ENCODE measurements around the gene MRPS27. TPM values are rescaled to one million over a fixed set of nuclear protein-coding genes. Genes with fewer than 3 reads are reported as not detected.

Gene MRPS27
- total and polyA plus RNA-seq, 11 donors: 31.9 to 94.1 (median 67.9) TPM

DNA sequence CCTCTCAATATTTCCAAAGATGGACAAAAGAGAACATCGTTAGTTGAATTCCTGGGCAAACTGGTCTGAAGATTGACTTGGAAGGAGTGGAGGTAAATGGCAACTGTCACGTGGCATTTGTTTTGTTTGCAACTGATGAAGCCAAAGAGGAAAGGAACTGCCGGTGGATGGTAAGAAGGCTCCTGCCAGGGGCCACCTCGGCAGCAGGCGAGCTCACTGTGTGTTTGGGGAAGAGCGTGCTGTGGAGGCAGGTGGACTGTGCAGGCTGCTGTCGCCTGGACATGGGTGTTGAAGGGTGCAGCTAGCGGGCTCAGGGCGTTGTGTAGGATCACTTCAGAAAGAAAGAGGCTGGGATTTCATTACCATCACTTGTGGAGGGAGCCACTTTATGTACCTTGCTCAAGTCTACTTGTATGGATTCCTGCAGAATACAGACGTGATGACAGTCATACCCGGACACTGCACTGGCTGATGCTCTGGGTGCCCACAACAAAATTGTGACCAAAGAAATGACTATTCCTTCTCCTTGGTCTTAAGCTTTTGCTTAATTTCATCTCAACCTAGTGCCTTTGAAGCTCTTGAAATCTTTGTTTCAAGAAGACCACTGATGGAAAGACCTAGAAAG is 140.1 kb downstream of the MRPS27 start:
- H3K4me1 ChIP-seq: peaks cover 0 to 19% (median 8%) of the 10 kb centered on the region in 12 donors
- peak overlapping the region in 8 of 12 donors; percentile 29 to 73 (median 51) for H3K27ac ChIP-seq
- no peaks in the 10 kb centered on the region for H3K9me3 ChIP-seq
- WGBS, 4 donors: 84 to 88% (median 86%) methylated on average over 11 of the region's 11 CpGs
- TF ChIP-seq, protein P1, sequence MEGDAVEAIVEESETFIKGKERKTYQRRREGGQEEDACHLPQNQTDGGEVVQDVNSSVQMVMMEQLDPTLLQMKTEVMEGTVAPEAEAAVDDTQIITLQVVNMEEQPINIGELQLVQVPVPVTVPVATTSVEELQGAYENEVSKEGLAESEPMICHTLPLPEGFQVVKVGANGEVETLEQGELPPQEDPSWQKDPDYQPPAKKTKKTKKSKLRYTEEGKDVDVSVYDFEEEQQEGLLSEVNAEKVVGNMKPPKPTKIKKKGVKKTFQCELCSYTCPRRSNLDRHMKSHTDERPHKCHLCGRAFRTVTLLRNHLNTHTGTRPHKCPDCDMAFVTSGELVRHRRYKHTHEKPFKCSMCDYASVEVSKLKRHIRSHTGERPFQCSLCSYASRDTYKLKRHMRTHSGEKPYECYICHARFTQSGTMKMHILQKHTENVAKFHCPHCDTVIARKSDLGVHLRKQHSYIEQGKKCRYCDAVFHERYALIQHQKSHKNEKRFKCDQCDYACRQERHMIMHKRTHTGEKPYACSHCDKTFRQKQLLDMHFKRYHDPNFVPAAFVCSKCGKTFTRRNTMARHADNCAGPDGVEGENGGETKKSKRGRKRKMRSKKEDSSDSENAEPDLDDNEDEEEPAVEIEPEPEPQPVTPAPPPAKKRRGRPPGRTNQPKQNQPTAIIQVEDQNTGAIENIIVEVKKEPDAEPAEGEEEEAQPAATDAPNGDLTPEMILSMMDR (IDR thresholded peaks at IDR 0.05): no peak
- TF ChIP-seq POLR2A (IDR thresholded peaks at IDR 0.05): no peak
- H3K27me3 ChIP-seq: no peaks in the 10 kb centered on the region
- ATAC-seq (no peak), DNase-seq (no peak)
- peaks cover 0 to 24% (median 8%) of the 10 kb centered on the region in 9 donors for H3K36me3 ChIP-seq
- intact Hi-C loops (cut with DNase I): loop anchor here in 1 of 10 donors (10.0 kb wide), 1 partner anchor 45 kb away; no protein-coding TSS in a partner anchor
- peak overlapping the region in 7 of 12 donors; percentile 10 to 44 (median 28) for H3K4me3 ChIP-seq

GRCh38 chr5:72179028-72179815 is 140.8 kb downstream of the MRPS27 start:
- Histone ChIP-seq H3K27ac (peak overlapping the region in 10 of 12 donors; percentile 29 to 73 (median 51)), H3K36me3 (peaks cover 0 to 17% (median 6%) of the 10 kb centered on the region in 9 donors), H3K4me1 (peaks cover 0 to 13% (median 8%) of the 10 kb centered on the region in 12 donors), H3K9me3 (no peaks in the 10 kb centered on the region), H3K27me3 (no peaks in the 10 kb centered on the region), H3K4me3 (peak overlapping the region in 8 of 12 donors; percentile 10 to 44 (median 26))
- intact Hi-C loops (cut with DNase I): no loop called here
- DNase-seq: peak; percentile 57 to 74 (median 66)
- TF ChIP-seq, protein P1 (IDR thresholded peaks at IDR 0.05): no peak
- TF ChIP-seq POLR2A (IDR thresholded peaks at IDR 0.05): no peak
- 66 to 78% (median 74%) methylated on average over 27 to 29 of the region's 29 CpGs for WGBS, 4 donors
- ATAC-seq: peak; percentile 53 to 85 (median 66)

- intact Hi-C loops (cut with DNase I): no loop called here
- Histone ChIP-seq H3K36me3 (peaks cover 0 to 11% (median 0%) of the 10 kb centered on the region in 9 donors), H3K4me1 (peaks cover 0 to 13% (median 8%) of the 10 kb centered on the region in 12 donors), H3K9me3 (no peaks in the 10 kb centered on the region), H3K27me3 (no peaks in the 10 kb centered on the region), H3K27ac (no peak overlapping the region), H3K4me3 (no peak overlapping the region)
- 91 to 96% (median 95%) methylated on average over 3 of the region's 3 CpGs for WGBS, 4 donors
- ATAC-seq: no peak
- no peak for DNase-seq
- TF ChIP-seq POLR2A (IDR thresholded peaks at IDR 0.05): no peak
- TF ChIP-seq, protein P1 (IDR thresholded peaks at IDR 0.05): no peak
These were observed 142.5 kb downstream of the MRPS27 start for GRCh38 chr5:72177538-72177937.

DNA sequence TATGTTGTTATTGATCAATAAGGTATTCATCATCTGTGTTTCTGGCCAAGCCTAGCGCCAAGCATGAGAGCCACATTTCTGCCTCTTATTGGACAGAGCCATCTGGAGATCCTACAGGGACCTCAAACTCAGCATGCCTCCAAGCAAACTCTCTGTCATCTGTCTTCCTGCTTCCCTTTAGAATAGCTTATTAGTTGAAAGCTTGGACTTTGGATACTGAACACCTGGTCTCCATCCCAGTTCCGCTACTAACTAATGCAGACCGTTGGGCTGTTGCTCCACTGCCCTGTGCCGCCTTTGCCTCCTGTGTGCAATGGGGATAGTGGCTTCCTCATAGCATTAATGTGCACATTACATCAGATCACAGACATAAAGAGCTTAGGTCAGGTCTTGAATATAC is 147.3 kb downstream of the MRPS27 start:
- ATAC-seq: no peak
- TF ChIP-seq, protein P1 (IDR thresholded peaks at IDR 0.05): no peak
- TF ChIP-seq POLR2A (IDR thresholded peaks at IDR 0.05): no peak
- H3K9me3 ChIP-seq: no peaks in the 10 kb centered on the region
- peaks cover 0 to 11% (median 0%) of the 10 kb centered on the region in 9 donors for H3K36me3 ChIP-seq
- intact Hi-C loops (cut with DNase I): no loop called here
- no peaks in the 10 kb centered on the region for H3K27me3 ChIP-seq
- 84 to 96% (median 94%) methylated on average over 4 of the region's 4 CpGs for WGBS, 4 donors
- no peak for DNase-seq
- H3K4me1 ChIP-seq: peaks cover 0 to 15% (median 4%) of the 10 kb centered on the region in 12 donors
- H3K4me3 ChIP-seq: no peak overlapping the region
- H3K27ac ChIP-seq: no peak overlapping the region
